H1 (cell line): ENCODE results near the gene TNFRSF13B. TPM values are rescaled to one million over a fixed set of nuclear protein-coding genes. Genes with fewer than 3 reads are reported as not detected.

Experiments used
- CBX8 ChIP-seq: fragments of 300-800, 300-1000 bp; sonication (generic); IDR thresholded peaks from 2 replicates; pipeline ENCODE4 v1.7.1; 2016; ENCODE audit warnings: low read depth, low read length, borderline replicate concordance
- CHD7 ChIP-seq: fragments of 300-600 bp; sonication (generic); IDR thresholded peaks from 2 replicates; pipeline ENCODE4 v1.7.1; 2012; ENCODE audit warnings: low read length, moderate library complexity, mild to moderate bottlenecking, inconsistent platforms; ENCODE audit not compliant: insufficient replicate concordance
- HDAC2 ChIP-seq, 2 experiments: fragments of 300-600 bp in 1 of 2; sonication (generic) in 1 of 2; IDR thresholded peaks; 2 replicates each; pipeline ENCODE4 v1.6.1; 2011 to 2012; ENCODE audit warnings: low read depth in 2 of 2, low read length in 2 of 2, mild to moderate bottlenecking in 2 of 2, moderate library complexity in 2 of 2, borderline replicate concordance in 1 of 2, inconsistent platforms in 1 of 2
- JUN ChIP-seq: IDR thresholded peaks from 2 replicates; pipeline ENCODE4 v1.6.1; 2011; ENCODE audit warnings: low read depth, mild to moderate bottlenecking, improper control_type of control experiment, low read length
- NANOG ChIP-seq: IDR thresholded peaks from 2 replicates; pipeline ENCODE4 v1.6.1; 2011; ENCODE audit warnings: low read length, low read depth, mild to moderate bottlenecking, inconsistent platforms; ENCODE audit not compliant: insufficient read depth, poor library complexity, severe bottlenecking
- RFX5 ChIP-seq: IDR thresholded peaks from 2 replicates; pipeline ENCODE4 v1.6.1; 2011; ENCODE audit warnings: low read depth, low read length, improper control_type of control experiment, borderline replicate concordance
- SP2 ChIP-seq: IDR thresholded peaks from 2 replicates; pipeline ENCODE4 v1.6.1; 2012; ENCODE audit warnings: mild to moderate bottlenecking, low read length, inconsistent platforms
- polyA plus RNA-seq, 7 experiments: library from polyadenylated mRNA; depleted of rRNA in 3 of 7; stranded (reverse) in 5 of 7; unstranded in 2 of 7; fragments of >200 nt in 5 of 7; fragments of 200-250 nt in 2 of 7; gene quantifications; 1 replicate in 5 of 7; 2 replicates in 1 of 7; 4 replicates in 1 of 7; pipeline versions ENCODE4 v1.2.1 to v1.2.3, GENCODE V29; 2011 to 2013; ENCODE audit warnings: missing spikeins in 2 of 7, mixed read lengths in 2 of 7
- total RNA-seq: library from RNA; stranded (reverse); fragmentation: NEBNext Ultra II Directional; extraction: Animal tissue kit (Norgen Biotek cat#: 25700); gene quantifications from 2 replicates; pipeline ENCODE4 v1.2.1, GENCODE V29; 2021
- TF ChIP-seq, protein P1 (sequence below): IDR thresholded peaks from 2 replicates; pipeline ENCODE4 v1.6.1; 2012; ENCODE audit warnings: inconsistent platforms

The TNFRSF13B gene
- total and polyA plus RNA-seq, 2 of the 8 experiments (the other 6 are each of a cell fraction or from before 2014, with no cell fraction given), result not detected

DNA sequence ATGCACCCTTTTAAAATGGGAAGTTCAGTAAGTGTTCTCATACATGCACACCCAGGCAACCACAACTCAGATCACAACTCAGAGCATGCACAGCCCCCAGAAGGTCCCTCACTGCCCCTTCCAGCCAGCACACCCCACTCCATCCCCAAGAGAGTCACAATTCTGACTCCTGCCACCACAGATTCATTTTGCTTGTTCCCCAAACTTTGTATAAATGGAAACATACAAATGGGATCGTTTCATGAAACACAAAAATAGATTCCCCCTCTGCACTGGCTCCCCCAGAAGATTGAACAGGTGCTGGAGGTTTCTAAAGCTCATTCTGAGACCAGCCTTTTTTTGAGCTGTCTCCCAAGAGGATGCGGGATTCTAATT is 3.3 kb upstream of the TNFRSF13B start (continued):
- no peak for TF ChIP-seq CHD7
- no peak for TF ChIP-seq NANOG
- TF ChIP-seq SP2, result no peak
- no peak for TF ChIP-seq HDAC2 (IDR thresholded peaks at IDR 0.05; ENCODE audit: borderline replicate concordance in 1 of 2, low read depth in 2 of 2, low read length in 2 of 2)
- no peak for TF ChIP-seq CBX8
- no peak for TF ChIP-seq RFX5
- TF ChIP-seq, protein P1, sequence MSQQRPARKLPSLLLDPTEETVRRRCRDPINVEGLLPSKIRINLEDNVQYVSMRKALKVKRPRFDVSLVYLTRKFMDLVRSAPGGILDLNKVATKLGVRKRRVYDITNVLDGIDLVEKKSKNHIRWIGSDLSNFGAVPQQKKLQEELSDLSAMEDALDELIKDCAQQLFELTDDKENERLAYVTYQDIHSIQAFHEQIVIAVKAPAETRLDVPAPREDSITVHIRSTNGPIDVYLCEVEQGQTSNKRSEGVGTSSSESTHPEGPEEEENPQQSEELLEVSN, result no peak
- no peak for TF ChIP-seq JUN
